HepG2 (cell line): Measurements from ENCODE around the gene PMVK. TPM values are rescaled to one million over a fixed set of nuclear protein-coding genes. Genes with fewer than 3 reads are reported as not detected.

Source experiments
- ATAC-seq: fragments of 200-7000 bp; cut with Tn5 transposase; 3 replicates; pipeline ENCODE4 v1.9.1; 2020; ENCODE audit warnings: mild to moderate bottlenecking, moderate library complexity
- BruUV-seq: library from RNA; stranded (reverse); fragments of 400-500 nt; replicated peaks from 2 replicates; lab custom pipeline; 2021; lab: Mats Ljungman, UMichigan
- CTCF ChIA-PET: fragments of 300-600 bp; formaldehyde crosslinking; extraction: SDS; loops from one replicate; lab custom pipeline; 2021; ENCODE audit warnings: low total read pairs, inconsistent platforms, low intra/inter-chr PET ratio; lab: Yijun Ruan, JAX
- POLR2A ChIA-PET: fragments of 350-600 bp; sonication (Branson Sonifier 250); formaldehyde crosslinking; loops from one replicate; lab custom pipeline; 2020; ENCODE audit warnings: antibody characterized with exemption, inconsistent platforms; lab: Yijun Ruan, JAX
- DNase-seq: peaks from one replicate; pipeline ENCODE4 v3.0.0-alpha.2; 2015; ENCODE audit warnings: low spot score
- FAIRE-seq: peaks from 3 replicates; lab custom pipeline; 2011; peaks lifted over from hg19 to GRCh38; lab: Jason Lieb, UNC
- H2AFZ ChIP-seq: one replicate; pipeline ENCODE4 v1.6.1; 2011; ENCODE audit warnings: low read length, inconsistent platforms
- H3K27ac ChIP-seq: fragments of 300-600 bp; 3 replicates; pipeline ENCODE4 v1.8.0; 2011; ENCODE audit warnings: mixed run types, mild to moderate bottlenecking, mixed read lengths, low read length, inconsistent platforms; ENCODE audit not compliant: insufficient read depth; ENCODE audit errors: extremely low read length
- H3K27me3 ChIP-seq, 2 experiments: fragments of 200-600 bp in 1 of 2; 2 replicates in 1 of 2; 3 replicates in 1 of 2; pipeline versions ENCODE4 v1.6.0 to v1.8.0; 2011; ENCODE audit warnings: low read length in 2 of 2, mild to moderate bottlenecking in 2 of 2, moderate library complexity in 2 of 2, inconsistent platforms in 1 of 2; ENCODE audit not compliant: insufficient read depth in 2 of 2, control insufficient read depth in 1 of 2
- H3K36me3 ChIP-seq, 2 experiments: fragments of 200-600 bp in 1 of 2; replicated peaks in 1 of 2; 2 replicates in 1 of 2; 3 replicates in 1 of 2; pipeline versions ENCODE4 v1.5.1 to v1.8.0; 2011; ENCODE audit warnings: low read length in 2 of 2, inconsistent platforms in 1 of 2; ENCODE audit not compliant: insufficient read depth in 2 of 2, control insufficient read depth in 1 of 2
- H3K4me1 ChIP-seq: 2 replicates; pipeline ENCODE4 v1.5.1; 2012; ENCODE audit warnings: low read length, inconsistent platforms; ENCODE audit not compliant: insufficient read depth
- H3K4me2 ChIP-seq: 2 replicates; pipeline ENCODE4 v1.6.0; 2011; ENCODE audit warnings: low read depth, low read length, inconsistent platforms
- H3K4me3 ChIP-seq, 3 experiments: fragments of 200-600 bp in 1 of 3; sonication (generic), shearing (Covaris generic) in 1 of 3; replicated peaks in 1 of 3; 2 replicates each; pipeline ENCODE4 v1.5.1; 2011 to 2016; ENCODE audit warnings: low read length in 3 of 3, inconsistent platforms in 2 of 3, low read depth in 2 of 3, mild to moderate bottlenecking in 2 of 3, control low read depth in 1 of 3, mixed read lengths in 1 of 3; ENCODE audit not compliant: insufficient read depth in 1 of 3
- H3K79me2 ChIP-seq: one replicate; pipeline ENCODE4 v1.6.1; 2011; ENCODE audit warnings: low read length, inconsistent platforms; ENCODE audit not compliant: insufficient read depth
- H3K9ac ChIP-seq: 2 replicates; pipeline ENCODE4 v1.6.0; 2011; ENCODE audit warnings: mild to moderate bottlenecking, low read depth, low read length, inconsistent platforms; ENCODE audit not compliant: insufficient read depth
- H3K9me3 ChIP-seq: 2 replicates; pipeline ENCODE4 v1.5.1; 2012; ENCODE audit warnings: mild to moderate bottlenecking, low read length
- H4K20me1 ChIP-seq: 2 replicates; pipeline ENCODE4 v1.6.0; 2011; ENCODE audit warnings: inconsistent platforms, mild to moderate bottlenecking, low read length, moderate library complexity; ENCODE audit not compliant: insufficient read depth
- AGO2 ChIP-seq: fragments of 200-400 bp; formaldehyde crosslinking; optimal IDR thresholded peaks from 2 replicates; pipeline ENCODE3; 2017; ENCODE audit warnings: mild to moderate bottlenecking, low read depth, low read length, moderate library complexity
- ATAD3A ChIP-seq: sonication (generic); formaldehyde crosslinking; IDR thresholded peaks from 2 replicates; pipeline ENCODE4 v1.4.0; 2020; ENCODE audit warnings: missing genetic modification reagents
- FLYWCH1 ChIP-seq: sonication (generic); formaldehyde crosslinking; IDR thresholded peaks from 2 replicates; pipeline ENCODE4 v1.8.1; 2023; ENCODE audit warnings: mild to moderate bottlenecking, missing genetic modification reagents
- MYC ChIP-seq: sonication (generic); formaldehyde crosslinking; IDR thresholded peaks from 2 replicates; pipeline ENCODE4 v1.9.0; 2021; ENCODE audit warnings: missing genetic modification reagents, borderline replicate concordance
- ONECUT2 ChIP-seq: sonication (generic); formaldehyde crosslinking; IDR thresholded peaks from 2 replicates; pipeline ENCODE4 v1.4.0; 2020; ENCODE audit warnings: missing genetic modification reagents
- RFXAP ChIP-seq: sonication (generic); formaldehyde crosslinking; IDR thresholded peaks from 2 replicates; pipeline ENCODE4 v1.4.0; 2020; ENCODE audit warnings: missing genetic modification reagents, borderline replicate concordance
- SMARCE1 ChIP-seq: fragments of 450-650 bp; IDR thresholded peaks from 2 replicates; pipeline ENCODE4 v1.6.1; 2017; ENCODE audit warnings: borderline replicate concordance
- TCF7 ChIP-seq: sonication (generic); IDR thresholded peaks from 2 replicates; pipeline ENCODE4 v1.6.1; 2016; ENCODE audit warnings: antibody characterized with exemption, low read depth
- ZNF878 ChIP-seq: sonication (generic); formaldehyde crosslinking; IDR thresholded peaks from 2 replicates; pipeline ENCODE4 v1.8.1; 2023; ENCODE audit warnings: mild to moderate bottlenecking, missing genetic modification reagents, moderate library complexity
- WGBS: methylation state at CpG from one replicate; pipeline ENCODE4 v1.1.6; 2017; ENCODE audit warnings: low lambda C conversion rate; 5-methylcytosine and 5-hydroxymethylcytosine counted together
- in situ Hi-C: cut with HindIII; loops from 2 replicates; pipeline ENCODE4 v1.10.0; 2017; ENCODE audit warnings: low pct_unique_long_range_greater_than_20kb; ENCODE audit not compliant: extremely low pct_ligation_motif_present
- intact Hi-C: fragments of 100-400 bp; cut with micrococcal nuclease; formaldehyde crosslinking; loops from one replicate; pipeline ENCODE4 v1.10.0; 2022; ENCODE audit not compliant: unreplicated experiment
- polyA plus RNA-seq, 8 experiments: library from polyadenylated mRNA; depleted of rRNA in 3 of 8; stranded (reverse) in 7 of 8; unstranded in 1 of 8; fragments of >200 nt; fragmentation: Illumina TruSeq in 4 of 8; extraction: Trizol in 4 of 8; gene quantifications; 2 replicates each; pipeline versions ENCODE4 v1.2.1 to v1.2.3, GENCODE V29; 2011 to 2016; ENCODE audit warnings: low read depth in 4 of 8, missing spikeins in 1 of 8, mixed read lengths in 1 of 8; ENCODE audit not compliant: insufficient read depth in 1 of 8
- total RNA-seq, 5 experiments: library from RNA; depleted of rRNA; stranded (reverse); fragments of >200 nt; fragmentation: Illumina TruSeq; extraction: Trizol; gene quantifications; 2 replicates each; pipeline ENCODE4 v1.2.3, GENCODE V29; 2016; ENCODE audit warnings: low read depth in 1 of 5
- TF ChIP-seq, protein P1 (sequence below): sonication (generic); formaldehyde crosslinking; IDR thresholded peaks from 2 replicates; pipeline ENCODE4 v1.5.0; 2020; ENCODE audit warnings: mild to moderate bottlenecking, missing genetic modification reagents

PMVK gene
- total and polyA plus RNA-seq, 2 of the 13 experiments (the other 11 are each of a cell fraction or from before 2014, with no cell fraction given): 3.9 to 12.6 TPM

DNA sequence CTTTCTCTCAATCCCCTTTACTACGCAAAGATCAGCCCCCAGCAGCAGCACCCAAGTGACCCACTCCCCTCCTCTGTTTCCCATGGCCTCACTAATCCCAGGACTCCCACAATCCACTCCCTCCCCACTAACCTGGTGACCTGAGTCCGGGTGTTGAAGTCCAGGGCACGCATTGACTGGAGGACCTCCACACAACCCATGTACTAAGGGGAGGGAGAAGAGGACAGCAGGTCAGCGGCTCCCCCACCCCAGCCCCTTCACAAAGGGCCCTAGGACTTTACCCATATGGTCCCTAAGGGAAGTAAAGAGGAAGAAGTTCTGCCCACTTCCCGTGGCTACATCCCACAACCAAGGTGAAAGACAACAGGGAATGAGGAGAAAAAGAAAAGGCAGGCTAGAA lies 32.7 kb upstream of the PMVK start (continued):
- TF ChIP-seq MYC (CRISPR knock-in tag) (no peak), SMARCE1 (no peak), FLYWCH1 (CRISPR knock-in tag) (no peak), ZNF878 (CRISPR knock-in tag) (no peak), TCF7 (no peak), ATAD3A (no peak), ONECUT2 (CRISPR knock-in tag) (no peak), RFXAP (CRISPR knock-in tag) (no peak)
- TF ChIP-seq, all 625 proteins: peak for 0

DNA sequence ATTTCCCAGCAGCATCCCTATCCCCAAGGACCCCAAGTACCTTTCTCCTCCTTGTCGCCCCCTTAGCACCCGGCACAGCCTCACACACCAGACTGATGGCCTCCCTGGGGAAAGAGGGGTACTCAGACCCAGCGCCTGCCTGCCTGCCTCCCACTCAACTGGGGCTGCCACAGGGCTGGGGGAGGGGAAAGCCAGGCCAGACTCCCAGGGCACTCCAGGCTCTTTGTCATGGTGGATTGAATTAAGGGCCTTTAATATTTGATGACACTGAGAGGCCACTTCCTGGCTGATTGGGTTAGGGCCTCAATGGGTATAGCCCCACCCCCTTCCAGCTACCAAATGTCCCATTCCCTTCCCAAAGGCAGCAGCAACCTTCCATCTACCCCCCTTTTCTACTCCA lies 32.2 kb upstream of the PMVK start:
- no TSS peak for BruUV-seq
- Histone ChIP-seq H2AFZ (no peak overlapping the region), H3K9ac (peak overlapping the region; percentile 63; the same call in 1 of the 2 replicates), H3K79me2 (peaks cover 41% of the 10 kb centered on the region), H3K4me1 (peaks cover 77% of the 10 kb centered on the region)
- intact Hi-C loops: no loop called here
- TF ChIP-seq AGO2: peak; percentile 19
- TF ChIP-seq, protein P1, sequence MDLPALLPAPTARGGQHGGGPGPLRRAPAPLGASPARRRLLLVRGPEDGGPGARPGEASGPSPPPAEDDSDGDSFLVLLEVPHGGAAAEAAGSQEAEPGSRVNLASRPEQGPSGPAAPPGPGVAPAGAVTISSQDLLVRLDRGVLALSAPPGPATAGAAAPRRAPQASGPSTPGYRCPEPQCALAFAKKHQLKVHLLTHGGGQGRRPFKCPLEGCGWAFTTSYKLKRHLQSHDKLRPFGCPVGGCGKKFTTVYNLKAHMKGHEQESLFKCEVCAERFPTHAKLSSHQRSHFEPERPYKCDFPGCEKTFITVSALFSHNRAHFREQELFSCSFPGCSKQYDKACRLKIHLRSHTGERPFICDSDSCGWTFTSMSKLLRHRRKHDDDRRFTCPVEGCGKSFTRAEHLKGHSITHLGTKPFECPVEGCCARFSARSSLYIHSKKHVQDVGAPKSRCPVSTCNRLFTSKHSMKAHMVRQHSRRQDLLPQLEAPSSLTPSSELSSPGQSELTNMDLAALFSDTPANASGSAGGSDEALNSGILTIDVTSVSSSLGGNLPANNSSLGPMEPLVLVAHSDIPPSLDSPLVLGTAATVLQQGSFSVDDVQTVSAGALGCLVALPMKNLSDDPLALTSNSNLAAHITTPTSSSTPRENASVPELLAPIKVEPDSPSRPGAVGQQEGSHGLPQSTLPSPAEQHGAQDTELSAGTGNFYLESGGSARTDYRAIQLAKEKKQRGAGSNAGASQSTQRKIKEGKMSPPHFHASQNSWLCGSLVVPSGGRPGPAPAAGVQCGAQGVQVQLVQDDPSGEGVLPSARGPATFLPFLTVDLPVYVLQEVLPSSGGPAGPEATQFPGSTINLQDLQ (CRISPR knock-in tag): no peak
- TF ChIP-seq, all 625 proteins: peak for 1
- ATAC-seq (no peak), DNase-seq (no peak), FAIRE-seq (no peak)
- no peaks in the 10 kb centered on the region for H3K27me3 ChIP-seq
- no peaks in the 10 kb centered on the region for H3K9me3 ChIP-seq
- peak overlapping the region; percentile 100 for H3K4me2 ChIP-seq
- WGBS: 91% methylated on average over 3 of the region's 3 CpGs
- ChIA-PET POLR2A (no interaction called here), CTCF (no interaction called here)
- H3K4me3 ChIP-seq: peak overlapping the region in 1 of 3 experiments; percentile 75; a peak in 2 of 6 replicates
- in situ Hi-C loops: no loop called here
- H4K20me1 ChIP-seq: no peaks in the 10 kb centered on the region
- peak overlapping the region; percentile 38 for H3K27ac ChIP-seq
- H3K36me3 ChIP-seq: peaks cover 21 to 49% of the 10 kb centered on the region in 2 experiments
